WTC11 (cell line): ENCODE data around the gene IL9R. TPM values are rescaled to one million over a fixed set of nuclear protein-coding genes. Genes with fewer than 3 reads are reported as not detected.

ENCODE experiments used
- ATAC-seq: fragments of 200-7000 bp; cut with Tn5 transposase; 2 replicates; pipeline ENCODE4 v1.10.0; 2021; ENCODE audit warnings: mild to moderate bottlenecking, moderate library complexity
- CTCF ChIA-PET: fragments of 300-600 bp; sonication (Branson Sonifier 250); formaldehyde crosslinking; loops from one replicate; lab custom pipeline; 2021; ENCODE audit warnings: antibody characterized with exemption; lab: Charles Lee
- POLR2A ChIA-PET: fragments of 350-600 bp; sonication (Branson Sonifier 250); formaldehyde crosslinking; loops from one replicate; lab custom pipeline; 2021; ENCODE audit warnings: antibody characterized with exemption; lab: Charles Lee
- DNase-seq: peaks from one replicate; pipeline ENCODE4 v3.0.0; 2021; ENCODE audit warnings: low spot score
- H3K27ac Mint-ChIP-seq: 2 replicates; pipeline ENCODE4 v1.8.0; 2021; ENCODE audit warnings: mixed read lengths
- H3K27me3 Mint-ChIP-seq: 2 replicates; pipeline ENCODE4 v1.8.0; 2021; ENCODE audit warnings: low read depth, mild to moderate bottlenecking, moderate library complexity, mixed read lengths
- H3K36me3 Mint-ChIP-seq: 2 replicates; pipeline ENCODE4 v1.8.0; 2021; ENCODE audit warnings: mixed read lengths
- H3K4me1 Mint-ChIP-seq: 2 replicates; pipeline ENCODE4 v1.8.0; 2022; ENCODE audit warnings: mixed read lengths
- H3K4me3 Mint-ChIP-seq: 2 replicates; pipeline ENCODE4 v1.8.0; 2021; ENCODE audit warnings: mild to moderate bottlenecking, moderate library complexity, mixed read lengths
- H3K9me3 Mint-ChIP-seq: 2 replicates; pipeline ENCODE4 v1.8.0; 2021; ENCODE audit warnings: mixed read lengths
- ARID4B ChIP-seq: sonication (generic); formaldehyde crosslinking; IDR thresholded peaks from 2 replicates; pipeline ENCODE4 v1.8.0; 2023; ENCODE audit warnings: missing genetic modification reagents, mild to moderate bottlenecking, borderline replicate concordance
- ERG ChIP-seq: fragments of 250-450 bp; sonication (Bioruptor Pico); IDR thresholded peaks from 2 replicates; pipeline ENCODE4 v1.8.0; 2021; ENCODE audit warnings: mild to moderate bottlenecking
- MXD4 ChIP-seq: fragments of 250-450 bp; sonication (Bioruptor Pico); IDR thresholded peaks from 2 replicates; pipeline ENCODE4 v1.8.0; 2021; ENCODE audit warnings: mild to moderate bottlenecking, moderate library complexity, borderline replicate concordance
- ZNF121 ChIP-seq: sonication (generic); formaldehyde crosslinking; IDR thresholded peaks from 2 replicates; pipeline ENCODE4 v1.8.0; 2023; ENCODE audit warnings: missing genetic modification reagents
- ZNF317 ChIP-seq: sonication (generic); formaldehyde crosslinking; IDR thresholded peaks from 2 replicates; pipeline ENCODE4 v1.8.1; 2023; ENCODE audit warnings: low read depth, mild to moderate bottlenecking, moderate library complexity, missing genetic modification reagents, borderline replicate concordance
- ZNF425 ChIP-seq: fragments of 250-450 bp; sonication (Bioruptor Pico); conservative IDR thresholded peaks from 2 replicates; pipeline ENCODE4 v1.9.0; 2021; ENCODE audit warnings: mild to moderate bottlenecking
- total RNA-seq: library from RNA; stranded (reverse); gene quantifications from 3 replicates; pipeline ENCODE4 v1.2.3, GENCODE V29; 2021
- TF ChIP-seq, protein P1 (sequence below): sonication (generic); formaldehyde crosslinking; IDR thresholded peaks from 2 replicates; pipeline ENCODE4 v1.8.1; 2022; ENCODE audit warnings: low read depth, mild to moderate bottlenecking, moderate library complexity, missing genetic modification reagents, borderline replicate concordance
- TF ChIP-seq, protein P2 (sequence below): sonication (generic); formaldehyde crosslinking; IDR thresholded peaks from 2 replicates; pipeline ENCODE4 v1.8.1; 2022; ENCODE audit warnings: mild to moderate bottlenecking, moderate library complexity, missing genetic modification reagents

IL9R gene
- total RNA-seq, 1 experiment from 2014 or later = 1.3 TPM

GRCh38 chrX:155993421-155993820 is 4.1 kb upstream of the IL9R start (continued):
- no peak for TF ChIP-seq ARID4B
- TF ChIP-seq, all 79 proteins: peak for 0

- H3K9me3 Mint-ChIP-seq = peaks cover 35% of the 10 kb centered on the region
Observed at GRCh38 chrX:155995321-155995875, 2.1 kb upstream of the IL9R start.

More at GRCh38 chrX:155995321-155995875, 2.1 kb upstream of the IL9R start:
- DNase-seq = no peak
- ATAC-seq = no peak
- peaks cover 5% of the 10 kb centered on the region; the same call in 1 of the 2 replicates for H3K27me3 Mint-ChIP-seq
- TF ChIP-seq ZNF425 (CRISPR knock-in tag) = no peak
- TF ChIP-seq, protein P1, sequence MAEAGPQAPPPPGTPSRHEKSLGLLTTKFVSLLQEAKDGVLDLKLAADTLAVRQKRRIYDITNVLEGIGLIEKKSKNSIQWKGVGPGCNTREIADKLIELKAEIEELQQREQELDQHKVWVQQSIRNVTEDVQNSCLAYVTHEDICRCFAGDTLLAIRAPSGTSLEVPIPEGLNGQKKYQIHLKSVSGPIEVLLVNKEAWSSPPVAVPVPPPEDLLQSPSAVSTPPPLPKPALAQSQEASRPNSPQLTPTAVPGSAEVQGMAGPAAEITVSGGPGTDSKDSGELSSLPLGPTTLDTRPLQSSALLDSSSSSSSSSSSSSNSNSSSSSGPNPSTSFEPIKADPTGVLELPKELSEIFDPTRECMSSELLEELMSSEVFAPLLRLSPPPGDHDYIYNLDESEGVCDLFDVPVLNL = no peak
- TF ChIP-seq MXD4 (CRISPR knock-in tag) = no peak
- TF ChIP-seq, protein P2, sequence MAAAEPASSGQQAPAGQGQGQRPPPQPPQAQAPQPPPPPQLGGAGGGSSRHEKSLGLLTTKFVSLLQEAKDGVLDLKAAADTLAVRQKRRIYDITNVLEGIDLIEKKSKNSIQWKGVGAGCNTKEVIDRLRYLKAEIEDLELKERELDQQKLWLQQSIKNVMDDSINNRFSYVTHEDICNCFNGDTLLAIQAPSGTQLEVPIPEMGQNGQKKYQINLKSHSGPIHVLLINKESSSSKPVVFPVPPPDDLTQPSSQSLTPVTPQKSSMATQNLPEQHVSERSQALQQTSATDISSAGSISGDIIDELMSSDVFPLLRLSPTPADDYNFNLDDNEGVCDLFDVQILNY (CRISPR knock-in tag) = no peak
- TF ChIP-seq ARID4B = no peak
- no peak for TF ChIP-seq ZNF317 (CRISPR knock-in tag)
- TF ChIP-seq ERG = no peak
- no peak for TF ChIP-seq ZNF121 (CRISPR knock-in tag)
- TF ChIP-seq, all 79 proteins: peak for 0
- Mint-ChIP-seq H3K36me3 (peaks cover 20% of the 10 kb centered on the region), H3K4me1 (no peaks in the 10 kb centered on the region), H3K4me3 (no peak overlapping the region), H3K27ac (no peak overlapping the region)
- ChIA-PET POLR2A (no interaction called here), CTCF (no interaction called here)
